Keratinocyte (primary cell): ENCODE results near the gene FBXL5.

ENCODE experiments used
- CTCF ChIP-seq, 3 experiments: IDR thresholded peaks in 1 of 3; conservative IDR thresholded peaks in 1 of 3; optimal IDR thresholded peaks in 1 of 3; 2 replicates in 2 of 3; 3 replicates in 1 of 3; pipeline versions ENCODE3 to v1.5.1; 2011; ENCODE audit warnings: low read length in 3 of 3, mild to moderate bottlenecking in 3 of 3, moderate library complexity in 2 of 3, control low read depth in 1 of 3, inconsistent platforms in 1 of 3; ENCODE audit not compliant: insufficient read depth in 2 of 3; ENCODE audit errors: extremely low read depth in 1 of 3
- EZH2 ChIP-seq: IDR thresholded peaks from one replicate; pipeline ENCODE4 v1.6.1; 2012; ENCODE audit warnings: inconsistent platforms, mild to moderate bottlenecking, low read length, moderate library complexity

GRCh38 chr4:15667006-15667405 lies 11.8 kb upstream of the FBXL5 start:
- TF ChIP-seq CTCF (optimal IDR thresholded peaks at IDR 0.05 in 1 of 3, IDR thresholded peaks at IDR 0.05 in 1 of 3, conservative IDR thresholded peaks at IDR 0.05 in 1 of 3; ENCODE audit: extremely low read depth in 1 of 3, insufficient read depth in 2 of 3, low read length in 3 of 3) (no peak), EZH2 (no peak)
